PC-3 (cell line): ENCODE measurements around the gene RETREG1.

Experiments
- CTCF ChIP-seq: fragments of 300-600 bp; sonication (generic); conservative IDR thresholded peaks from 2 replicates; pipeline ENCODE4 v1.5.1; 2017; ENCODE audit warnings: antibody characterized with exemption, low read depth, mild to moderate bottlenecking, low read length
- EZH2 ChIP-seq: fragments of 300-600 bp; sonication (generic); IDR thresholded peaks from one replicate; pipeline ENCODE4 v1.6.1; 2017; ENCODE audit warnings: antibody characterized with exemption, mild to moderate bottlenecking, low read length; ENCODE audit not compliant: unreplicated experiment

GRCh38 chr5:16453609-16454008 lies 163.2 kb downstream of the RETREG1 start:
- TF ChIP-seq CTCF (peak; percentile 30; the same call in 1 of the 2 replicates), EZH2 (no peak)
